HL-60/S4 (cell line): ENCODE results near the gene CAPN5.

Experiments
- in situ Hi-C: fragments of 300-500 bp; cut with MboI; formaldehyde crosslinking; loops from 2 replicates; pipeline ENCODE4 v1.14.3; 2022; ENCODE audit warnings: low sequenced_read_pairs

The CAPN5 gene

GRCh38 chr11:77159937-77160495 lies 93.2 kb downstream of the CAPN5 start:
- in situ Hi-C loops = no loop called here

DNA sequence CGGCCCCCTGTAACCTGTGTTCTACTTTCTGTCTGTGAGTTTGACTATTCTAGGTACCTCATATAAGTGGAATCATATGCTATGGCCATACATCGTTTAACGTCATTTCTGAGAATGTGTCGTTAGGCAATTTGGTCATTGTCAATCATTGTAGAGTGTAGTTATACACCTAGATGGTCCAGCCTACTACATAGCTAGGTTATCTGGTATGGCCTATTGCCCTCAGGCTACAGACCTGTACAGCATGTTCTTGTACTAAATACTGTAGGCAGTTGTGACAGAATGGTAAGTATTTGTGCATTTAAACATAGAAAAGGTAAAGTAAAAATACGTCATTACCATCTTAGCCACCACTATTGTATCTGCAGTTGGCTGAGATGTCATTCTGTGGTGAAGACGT lies 96.5 kb downstream of the CAPN5 start:
- in situ Hi-C loops = no loop called here

- in situ Hi-C loops = no loop called here
These were observed 98.3 kb downstream of the CAPN5 start for GRCh38 chr11:77165066-77165465.

DNA sequence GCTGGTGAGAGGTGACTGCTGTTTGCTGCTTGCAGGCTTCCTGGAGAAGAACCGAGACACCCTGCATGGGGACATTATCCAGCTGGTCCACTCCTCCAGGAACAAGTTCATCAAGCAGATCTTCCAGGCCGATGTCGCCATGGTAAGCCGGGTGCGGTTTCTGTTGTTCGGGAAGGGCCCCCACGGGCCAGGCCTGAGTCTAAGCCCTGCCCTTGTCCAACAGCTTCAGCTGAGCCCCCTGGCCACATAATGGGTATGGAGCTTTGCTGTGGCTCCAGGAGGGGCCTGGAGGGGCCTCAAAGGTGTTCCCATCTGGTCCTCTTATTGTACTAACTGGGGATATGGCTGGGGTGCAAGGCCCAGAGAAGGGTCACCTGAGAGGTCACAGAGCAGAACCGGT lies 99.2 kb downstream of the CAPN5 start:
- in situ Hi-C loops = no loop called here

DNA sequence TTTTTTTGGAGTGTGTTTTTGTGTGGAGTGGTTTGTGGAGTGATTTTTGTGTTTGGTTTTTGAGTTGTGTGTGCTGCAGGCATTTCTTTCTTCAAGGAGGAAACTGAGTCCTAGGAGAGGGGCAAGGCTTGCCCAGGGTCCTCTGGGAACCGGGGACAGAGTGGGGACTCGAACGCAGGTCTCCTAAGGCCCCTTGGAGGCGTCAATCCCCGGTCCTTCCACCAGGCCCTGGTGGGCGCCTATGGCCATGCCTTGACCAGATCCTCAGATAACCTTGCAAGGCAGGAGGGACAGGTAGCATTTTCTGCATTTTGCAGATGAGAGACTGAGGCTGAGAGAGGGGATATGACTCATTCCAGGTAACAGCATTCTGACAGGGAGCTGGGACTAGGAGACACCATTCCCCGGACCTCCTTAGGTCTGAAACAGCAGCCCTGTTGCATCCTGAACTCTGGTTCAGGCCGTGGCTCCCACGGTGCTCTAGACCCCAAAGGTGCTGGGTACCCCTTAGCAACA lies 100.4 kb downstream of the CAPN5 start:
- in situ Hi-C loops = no loop called here

GRCh38 chr11:77167791-77168190 lies 101.0 kb downstream of the CAPN5 start:
- in situ Hi-C loops = no loop called here

DNA sequence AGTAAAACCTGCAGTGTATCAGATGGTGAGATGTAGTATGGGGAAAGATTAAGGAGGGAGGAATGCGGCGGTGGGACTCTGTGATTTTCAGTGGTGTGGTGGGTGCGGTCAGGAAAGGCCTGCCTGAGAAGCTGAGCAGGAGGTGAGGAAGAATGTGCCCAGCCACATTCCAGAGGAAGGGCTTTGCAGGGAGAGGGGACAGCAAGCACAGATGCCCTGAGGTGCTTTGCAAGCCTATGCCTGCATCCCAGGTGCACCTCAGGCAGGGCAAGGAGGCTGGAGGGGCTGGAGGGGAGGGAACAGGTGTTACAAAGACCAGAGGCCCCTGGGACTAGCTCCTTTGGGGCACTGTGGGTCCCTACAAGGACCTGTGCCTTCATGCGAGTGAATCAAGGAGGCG lies 103.3 kb downstream of the CAPN5 start:
- in situ Hi-C loops = no loop called here

DNA sequence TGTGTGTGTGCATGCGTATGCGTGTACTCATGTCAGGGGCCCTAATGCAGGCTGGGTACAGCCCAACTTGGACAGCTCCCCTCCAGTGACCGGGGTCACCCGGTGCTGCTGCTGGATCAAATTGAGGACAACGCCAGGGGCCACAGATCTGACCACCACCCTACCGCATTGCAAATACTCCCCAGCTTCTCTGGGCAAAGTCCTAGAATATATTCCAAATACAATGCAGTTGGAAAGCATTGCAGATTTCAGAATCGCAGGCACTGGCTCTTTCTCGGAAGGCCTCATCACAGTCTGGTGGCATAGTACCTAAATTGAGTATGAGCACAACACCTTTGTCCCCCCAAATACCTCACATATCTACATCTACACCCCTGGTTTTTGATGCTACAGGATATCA lies 104.5 kb downstream of the CAPN5 start:
- in situ Hi-C loops = no loop called here

GRCh38 chr11:77171885-77172665 lies 105.3 kb downstream of the CAPN5 start:
- in situ Hi-C loops = no loop called here

DNA sequence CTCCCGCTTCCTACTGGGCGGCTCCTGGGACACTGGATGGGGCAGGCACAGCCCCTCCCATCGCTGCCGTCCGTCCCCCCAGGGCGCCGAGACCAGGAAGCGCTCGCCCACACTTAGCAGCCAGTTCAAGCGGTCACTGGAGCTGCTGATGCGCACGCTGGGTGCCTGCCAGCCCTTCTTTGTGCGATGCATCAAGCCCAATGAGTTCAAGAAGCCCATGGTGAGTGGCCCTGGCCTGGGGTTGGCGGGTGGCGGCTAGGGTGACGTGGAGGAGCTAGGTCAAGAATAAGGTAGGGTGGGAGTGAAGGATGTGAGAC lies 105.9 kb downstream of the CAPN5 start:
- in situ Hi-C loops = no loop called here

DNA sequence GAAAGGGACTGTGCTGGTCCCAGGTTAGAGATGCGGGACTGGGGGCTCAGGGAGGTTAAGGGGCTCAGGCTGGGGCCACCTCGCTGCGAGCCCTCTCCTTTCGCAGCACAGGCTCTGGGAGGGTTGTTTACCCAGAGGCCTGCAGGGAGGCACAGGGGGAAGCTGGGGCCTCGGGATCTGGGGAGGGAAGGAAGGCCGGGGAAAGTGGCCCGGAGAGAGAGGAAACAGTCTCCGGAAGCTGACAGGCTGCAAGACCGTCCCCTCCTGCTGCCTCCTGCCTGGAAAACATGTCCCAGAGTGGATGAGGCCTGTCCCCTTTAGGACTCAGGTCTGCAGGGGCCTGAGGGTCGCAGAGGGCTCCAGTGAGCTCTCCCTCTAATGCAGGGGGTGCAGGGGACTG lies 106.7 kb downstream of the CAPN5 start:
- in situ Hi-C loops = no loop called here

- in situ Hi-C loops = no loop called here
These were observed 107.8 kb downstream of the CAPN5 start for GRCh38 chr11:77174559-77174958.

DNA sequence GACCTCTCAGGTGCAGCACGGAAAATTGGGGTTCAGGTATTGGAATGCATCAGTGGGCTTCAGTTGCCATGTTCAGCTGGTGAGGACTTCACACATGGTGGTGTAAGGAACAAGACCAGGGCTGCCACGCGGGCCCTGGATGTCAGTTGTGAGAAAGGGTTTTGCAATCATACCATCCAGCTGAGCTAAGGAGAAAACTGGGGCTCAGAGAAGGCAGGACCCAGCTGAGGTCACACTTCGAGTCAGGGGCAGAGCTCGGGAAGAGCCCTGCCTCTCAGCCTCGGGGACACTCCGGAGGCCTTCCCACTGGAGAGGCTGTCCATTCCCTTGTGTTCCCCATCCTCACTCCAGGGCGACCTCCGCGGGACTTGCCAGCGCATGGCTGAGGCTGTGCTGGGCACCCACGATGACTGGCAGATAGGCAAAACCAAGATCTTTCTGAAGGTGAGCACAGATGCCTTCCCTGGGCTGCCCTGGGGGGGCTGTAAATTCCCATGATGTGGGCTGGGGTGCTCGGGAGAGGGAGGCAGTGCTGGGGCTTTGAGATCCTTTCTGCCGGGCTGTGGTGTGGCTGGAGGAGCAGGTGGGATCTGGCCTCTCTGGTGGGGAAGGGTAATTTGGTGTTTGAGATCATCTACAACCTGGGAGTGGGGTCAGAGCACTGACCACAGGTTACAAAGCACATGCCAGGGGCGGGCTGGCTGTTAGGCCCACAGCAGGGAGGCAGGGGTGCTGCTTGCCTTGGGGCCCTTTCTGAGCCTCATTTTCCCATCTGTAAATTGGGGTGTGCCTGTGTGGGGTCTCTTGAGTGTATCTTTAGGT lies 108.5 kb downstream of the CAPN5 start:
- in situ Hi-C loops = no loop called here
